ENCODE data around the gene RASA2. TPM values are rescaled to one million over a fixed set of nuclear protein-coding genes. Genes with fewer than 3 reads are reported as not detected.
"Not testable (repeated sequence)": the region's sequence is repeated elsewhere in the genome, so short reads cannot be mapped to it uniquely, and the experiment has no call there.

Gene RASA2
- total and polyA plus RNA-seq, 2 experiments from 2014 or later: 6.2 to 12.6 TPM

- Histone ChIP-seq H3K9me3 (ENCODE audit: low read depth) (no peaks in the 10 kb centered on the region), H3K36me3 (replicated peaks; ENCODE audit: insufficient read depth, low read depth) (no peaks in the 10 kb centered on the region), H3K4me1 (ENCODE audit: insufficient read depth) (no peaks in the 10 kb centered on the region), H2AFZ (no peak overlapping the region), H3K4me2 (no peak overlapping the region), H3K27me3 (no peaks in the 10 kb centered on the region), H4K20me1 (ENCODE audit: insufficient read depth, poor library complexity, severe bottlenecking) (no peaks in the 10 kb centered on the region), H3K79me2 (no peaks in the 10 kb centered on the region), H3K4me3 (no peak overlapping the region), H3K27ac (no peak overlapping the region), H3K9me2 (replicated peaks; ENCODE audit: insufficient read depth) (no peaks in the 10 kb centered on the region)
- 76% methylated on average over 4 of the region's 4 CpGs for WGBS (ENCODE audit: low lambda C conversion rate, missing lambda C conversion rate)
- TF ChIP-seq EZH2 (IDR thresholded peaks at IDR 0.05; ENCODE audit: borderline replicate concordance) (no peak), CTCF (IDR thresholded peaks at IDR 0.05; ENCODE audit: poor library complexity) (no peak)
- DNase-seq (ENCODE audit: low spot score): peak; percentile 45
These were observed 9.6 kb upstream of the RASA2 start for GRCh38 chr3:141477224-141477623.

- H2AFZ ChIP-seq: no peak overlapping the region
- H3K9me3 ChIP-seq (ENCODE audit: low read depth): no peaks in the 10 kb centered on the region
- H4K20me1 ChIP-seq (ENCODE audit: insufficient read depth, poor library complexity, severe bottlenecking): no peaks in the 10 kb centered on the region
- no peak overlapping the region for H3K27ac ChIP-seq
- H3K36me3 ChIP-seq (replicated peaks; ENCODE audit: insufficient read depth, low read depth): no peaks in the 10 kb centered on the region
- no peak for DNase-seq (ENCODE audit: low spot score)
- H3K27me3 ChIP-seq: no peaks in the 10 kb centered on the region
- TF ChIP-seq CTCF (IDR thresholded peaks at IDR 0.05; ENCODE audit: poor library complexity): no peak
- no peak for TF ChIP-seq EZH2phosphoT487 (IDR thresholded peaks at IDR 0.05; ENCODE audit: low read depth, severe bottlenecking, unreplicated experiment)
- TF ChIP-seq EZH2 (IDR thresholded peaks at IDR 0.05; ENCODE audit: borderline replicate concordance): no peak
- H3K4me2 ChIP-seq: no peak overlapping the region
- H3K4me3 ChIP-seq: no peak overlapping the region
- no peaks in the 10 kb centered on the region for H3K4me1 ChIP-seq (ENCODE audit: insufficient read depth)
- no peaks in the 10 kb centered on the region for H3K79me2 ChIP-seq
- no peaks in the 10 kb centered on the region for H3K9me2 ChIP-seq (replicated peaks; ENCODE audit: insufficient read depth)
- 98% methylated on average over 2 of the region's 2 CpGs for WGBS (ENCODE audit: low lambda C conversion rate, missing lambda C conversion rate)
These were observed 8.7 kb upstream of the RASA2 start for GRCh38 chr3:141478139-141478538.

GRCh38 chr3:141478840-141479239 is 8.0 kb upstream of the RASA2 start:
- not testable (repeated sequence) for H3K27me3 ChIP-seq; H3K9me2 ChIP-seq (replicated peaks; ENCODE audit: insufficient read depth); DNase-seq (ENCODE audit: low spot score); H3K27ac ChIP-seq; H3K4me1 ChIP-seq (ENCODE audit: insufficient read depth); H3K79me2 ChIP-seq; H4K20me1 ChIP-seq (ENCODE audit: insufficient read depth, poor library complexity, severe bottlenecking); H3K9me3 ChIP-seq (ENCODE audit: low read depth); H3K36me3 ChIP-seq (replicated peaks; ENCODE audit: insufficient read depth, low read depth); H3K4me2 ChIP-seq; H3K4me3 ChIP-seq; H2AFZ ChIP-seq
- whole genome bisulfite sequencing (ENCODE audit: low lambda C conversion rate, missing lambda C conversion rate): 81% methylated on average over 1 of the region's 1 CpG

GRCh38 chr3:141482245-141482922 is 4.4 kb upstream of the RASA2 start:
- no peak for TF ChIP-seq CTCF (IDR thresholded peaks at IDR 0.05; ENCODE audit: poor library complexity)
- TF ChIP-seq EZH2phosphoT487 (IDR thresholded peaks at IDR 0.05; ENCODE audit: low read depth, severe bottlenecking, unreplicated experiment): no peak
- no peak for TF ChIP-seq EZH2 (IDR thresholded peaks at IDR 0.05; ENCODE audit: borderline replicate concordance)
- Histone ChIP-seq H4K20me1 (ENCODE audit: insufficient read depth, poor library complexity, severe bottlenecking) (no peaks in the 10 kb centered on the region), H3K27ac (no peak overlapping the region), H3K9me2 (replicated peaks; ENCODE audit: insufficient read depth) (no peaks in the 10 kb centered on the region), H3K4me3 (no peak overlapping the region), H3K4me2 (no peak overlapping the region), H3K79me2 (no peaks in the 10 kb centered on the region), H3K9me3 (ENCODE audit: low read depth) (no peaks in the 10 kb centered on the region), H3K4me1 (ENCODE audit: insufficient read depth) (peaks cover 5% of the 10 kb centered on the region), H3K27me3 (no peaks in the 10 kb centered on the region), H3K36me3 (replicated peaks; ENCODE audit: insufficient read depth, low read depth) (no peaks in the 10 kb centered on the region), H2AFZ (no peak overlapping the region)
- no peak for DNase-seq (ENCODE audit: low spot score)
- 56% methylated on average over 5 of the region's 5 CpGs for WGBS (ENCODE audit: low lambda C conversion rate, missing lambda C conversion rate)

Measured in hepatocyte (in vitro differentiated cells).